ENCODE results near the gene ZNF536. TPM values are rescaled to one million over a fixed set of nuclear protein-coding genes. Genes with fewer than 3 reads are reported as not detected.

Gene ZNF536
- total RNA-seq, 1 experiment from 2014 or later, result not detected

DNA sequence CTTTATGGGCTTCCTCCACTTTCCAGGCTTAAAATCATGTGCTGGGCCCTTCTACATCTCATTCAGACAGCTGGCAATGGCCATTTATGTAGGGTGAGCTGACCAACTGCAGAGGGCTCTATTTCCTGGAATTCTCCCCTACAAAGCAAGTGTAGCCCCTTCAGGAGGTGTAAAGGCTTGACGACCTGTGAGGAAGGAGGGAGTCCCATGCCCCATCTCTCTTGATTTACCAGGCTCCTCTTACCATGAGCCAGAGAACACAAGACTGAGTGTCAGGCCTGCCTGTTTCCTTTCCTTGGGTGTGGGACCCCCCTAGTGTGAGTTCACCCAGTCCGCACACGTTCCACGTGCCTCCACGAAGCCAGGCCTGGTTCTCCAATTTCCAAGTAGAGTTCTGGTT, 16.6 kb downstream of the ZNF536 start:
- Histone ChIP-seq H3K27me3 (ENCODE audit: insufficient read depth, low read length) (no peaks in the 10 kb centered on the region; the same call in 1 of the 2 replicates), H4K20me1 (ENCODE audit: control insufficient read depth, insufficient read depth, insufficient read length) (no peaks in the 10 kb centered on the region), H3K79me2 (ENCODE audit: insufficient read depth, low read length) (no peaks in the 10 kb centered on the region), H3K4ac (ENCODE audit: low read depth, low read length) (no peak overlapping the region), H2BK15ac (ENCODE audit: low read depth, low read length) (no peak overlapping the region), H3K9ac (ENCODE audit: extremely low read depth, insufficient read length, low read length) (no peak overlapping the region), H3K18ac (ENCODE audit: insufficient read length, low read depth, low read length) (no peak overlapping the region), H2BK12ac (ENCODE audit: insufficient read length, low read depth, low read length) (no peak overlapping the region), H2BK20ac (ENCODE audit: low read depth, low read length, poor library complexity, severe bottlenecking) (no peak overlapping the region), H4K8ac (replicated peaks; ENCODE audit: insufficient read length, low read depth, low read length) (no peak overlapping the region), H4K91ac (ENCODE audit: insufficient read length, low read depth, low read length) (no peak overlapping the region), H3K27ac (ENCODE audit: insufficient read length, low read depth, low read length) (no peak overlapping the region), H3K79me1 (ENCODE audit: insufficient read depth, low read depth, low read length, poor library complexity, severe bottlenecking) (no peaks in the 10 kb centered on the region), H3K56ac (ENCODE audit: insufficient read length, low read depth, low read length) (no peak overlapping the region), H3K4me1 (ENCODE audit: insufficient read depth, low read length) (peaks cover 9% of the 10 kb centered on the region; the same call in 1 of the 2 replicates), H3K23me2 (ENCODE audit: insufficient read length, low read depth, low read length, poor library complexity, severe bottlenecking) (no peaks in the 10 kb centered on the region), H3K4me2 (ENCODE audit: insufficient read depth, insufficient read length, low read length) (no peak overlapping the region), H4K5ac (ENCODE audit: insufficient read length, low read depth, low read length) (no peak overlapping the region), H2BK120ac (ENCODE audit: low read depth, low read length, poor library complexity, severe bottlenecking) (no peak overlapping the region), H3K14ac (ENCODE audit: insufficient read depth, low read length) (no peak overlapping the region), H2AK5ac (ENCODE audit: insufficient read length, low read length) (no peak overlapping the region), H2AFZ (ENCODE audit: low read length) (no peak overlapping the region), H3K9me3 (ENCODE audit: control insufficient read depth, low read depth, low read length) (no peaks in the 10 kb centered on the region), H2BK5ac (ENCODE audit: insufficient read length, low read length) (no peak overlapping the region), H3K23ac (ENCODE audit: insufficient read length, low read depth, low read length) (no peak overlapping the region), H3T11ph (ENCODE audit: low read length) (no peak overlapping the region)
- no CpG with 5 or more reads among the region's 5 CpGs for whole genome bisulfite sequencing (ENCODE audit: extremely low coverage, insufficient read length, low lambda C conversion rate)
- no peak overlapping the region for H3K4me3 Mint-ChIP-seq
- no peak for DNase-seq
- H3K9me3 Mint-ChIP-seq, result no peaks in the 10 kb centered on the region; a peak in 1 of 5 replicates
- H3K36me3 Mint-ChIP-seq (ENCODE audit: insufficient read depth in 1 of 3, low read depth in 3 of 3), result no peaks in the 10 kb centered on the region
- H3K27ac Mint-ChIP-seq, result no peak overlapping the region
- TF ChIP-seq, protein P1, sequence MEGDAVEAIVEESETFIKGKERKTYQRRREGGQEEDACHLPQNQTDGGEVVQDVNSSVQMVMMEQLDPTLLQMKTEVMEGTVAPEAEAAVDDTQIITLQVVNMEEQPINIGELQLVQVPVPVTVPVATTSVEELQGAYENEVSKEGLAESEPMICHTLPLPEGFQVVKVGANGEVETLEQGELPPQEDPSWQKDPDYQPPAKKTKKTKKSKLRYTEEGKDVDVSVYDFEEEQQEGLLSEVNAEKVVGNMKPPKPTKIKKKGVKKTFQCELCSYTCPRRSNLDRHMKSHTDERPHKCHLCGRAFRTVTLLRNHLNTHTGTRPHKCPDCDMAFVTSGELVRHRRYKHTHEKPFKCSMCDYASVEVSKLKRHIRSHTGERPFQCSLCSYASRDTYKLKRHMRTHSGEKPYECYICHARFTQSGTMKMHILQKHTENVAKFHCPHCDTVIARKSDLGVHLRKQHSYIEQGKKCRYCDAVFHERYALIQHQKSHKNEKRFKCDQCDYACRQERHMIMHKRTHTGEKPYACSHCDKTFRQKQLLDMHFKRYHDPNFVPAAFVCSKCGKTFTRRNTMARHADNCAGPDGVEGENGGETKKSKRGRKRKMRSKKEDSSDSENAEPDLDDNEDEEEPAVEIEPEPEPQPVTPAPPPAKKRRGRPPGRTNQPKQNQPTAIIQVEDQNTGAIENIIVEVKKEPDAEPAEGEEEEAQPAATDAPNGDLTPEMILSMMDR (conservative IDR thresholded peaks at IDR 0.05), result no peak
- peaks cover 39% of the 10 kb centered on the region for H3K27me3 Mint-ChIP-seq (ENCODE audit: low read depth)
- peaks cover 42% of the 10 kb centered on the region in 2 experiments for H3K4me1 Mint-ChIP-seq

Data from H9 (cell line).